SK-N-SH treated with all-trans-retinoic acid at 6 μM for 48 hours (cell line): ENCODE measurements around the gene VHLL.
A peak's percentile ranks its signal among the peaks of the same experiment; 100 is the strongest.

ENCODE experiments used
- ATAC-seq: fragments of 200-7000 bp; cut with Tn5 transposase; 3 replicates; pipeline ENCODE4 v1.9.1; 2020; ENCODE audit warnings: mild to moderate bottlenecking, moderate library complexity
- ARNTL ChIP-seq: fragments of 450-650 bp; formaldehyde crosslinking; IDR thresholded peaks from 2 replicates; pipeline ENCODE4 v1.5.0; 2020; ENCODE audit warnings: low read depth, mild to moderate bottlenecking, moderate library complexity, borderline replicate concordance
- BACH2 ChIP-seq: fragments of 250-450 bp; sonication (Bioruptor Pico); IDR thresholded peaks from 2 replicates; pipeline ENCODE4 v1.9.0; 2021; ENCODE audit warnings: mild to moderate bottlenecking, borderline replicate concordance
- CREB5 ChIP-seq: fragments of 250-450 bp; sonication (Bioruptor Pico); IDR thresholded peaks from 2 replicates; pipeline ENCODE4 v1.5.1; 2020; ENCODE audit warnings: low read depth, mild to moderate bottlenecking, moderate library complexity
- CSDC2 ChIP-seq: fragments of 250-450 bp; sonication (Bioruptor Pico); IDR thresholded peaks from 2 replicates; pipeline ENCODE4 v1.5.0; 2020; ENCODE audit warnings: mild to moderate bottlenecking, moderate library complexity
- ESRRG ChIP-seq: fragments of 250-450 bp; sonication (Bioruptor Pico); IDR thresholded peaks from 2 replicates; pipeline ENCODE4 v1.6.1; 2021; ENCODE audit warnings: mild to moderate bottlenecking
- ISL1 ChIP-seq: fragments of 250-450 bp; sonication (Bioruptor Pico); IDR thresholded peaks from 2 replicates; pipeline ENCODE4 v2.1.2; 2022; ENCODE audit warnings: mild to moderate bottlenecking, moderate library complexity
- POU6F1 ChIP-seq: fragments of 250-450 bp; sonication (Bioruptor Pico); IDR thresholded peaks from 2 replicates; pipeline ENCODE4 v1.8.0; 2021; ENCODE audit warnings: low read depth, mild to moderate bottlenecking, moderate library complexity, borderline replicate concordance
- RARB ChIP-seq: fragments of 250-450 bp; sonication (Bioruptor Pico); IDR thresholded peaks from 2 replicates; pipeline ENCODE4 v1.8.0; 2021; ENCODE audit warnings: mild to moderate bottlenecking, moderate library complexity
- SNAI2 ChIP-seq: fragments of 250-450 bp; sonication (Bioruptor Pico); IDR thresholded peaks from 2 replicates; pipeline ENCODE4 v1.5.0; 2020; ENCODE audit warnings: mild to moderate bottlenecking, moderate library complexity
- TCF4 ChIP-seq: fragments of 250-450 bp; sonication (Bioruptor Pico); IDR thresholded peaks from 2 replicates; pipeline ENCODE4 v1.8.0; 2021; ENCODE audit warnings: mild to moderate bottlenecking, moderate library complexity, borderline replicate concordance
- TOX ChIP-seq: fragments of 250-450 bp; sonication (Bioruptor Pico); IDR thresholded peaks from 2 replicates; pipeline ENCODE4 v1.8.0; 2021; ENCODE audit warnings: mild to moderate bottlenecking, moderate library complexity, borderline replicate concordance
- ZC3H10 ChIP-seq: fragments of 250-450 bp; sonication (Bioruptor Pico); IDR thresholded peaks from 2 replicates; pipeline ENCODE4 v1.5.1; 2021; ENCODE audit warnings: mild to moderate bottlenecking, moderate library complexity
- ZFP3 ChIP-seq: fragments of 250-450 bp; sonication (Bioruptor Pico); IDR thresholded peaks from 2 replicates; pipeline ENCODE4 v1.5.0; 2020; ENCODE audit warnings: mild to moderate bottlenecking, moderate library complexity
- ZFP30 ChIP-seq: fragments of 450-650 bp; formaldehyde crosslinking; IDR thresholded peaks from 2 replicates; pipeline ENCODE4 v1.5.0; 2022; ENCODE audit warnings: mild to moderate bottlenecking, moderate library complexity
- TF ChIP-seq, protein P1 (sequence below): fragments of 250-450 bp; sonication (Bioruptor Pico); IDR thresholded peaks from 2 replicates; pipeline ENCODE4 v1.5.0; 2020; ENCODE audit warnings: mild to moderate bottlenecking, moderate library complexity
- TF ChIP-seq, protein P2 (sequence below): fragments of 250-450 bp; sonication (Bioruptor Pico); IDR thresholded peaks from 2 replicates; pipeline ENCODE4 v1.8.0; 2020; ENCODE audit warnings: mild to moderate bottlenecking, moderate library complexity, borderline replicate concordance
- TF ChIP-seq, protein P3 (sequence below): fragments of 250-450 bp; sonication (Bioruptor Pico); IDR thresholded peaks from 2 replicates; pipeline ENCODE4 v1.5.1; 2021; ENCODE audit warnings: mild to moderate bottlenecking, moderate library complexity

The VHLL gene

GRCh38 chr1:156295391-156295947 is 3.6 kb downstream of the VHLL start, which contains the start of gene GLMP:
GLMP (minus strand) TSS chr1:156295679; CDS start chr1:156295645, 34 bp downstream.
- peak; percentile 57 for ATAC-seq
- TF ChIP-seq ZFP3 (CRISPR knock-in tag) (no peak), ZFP30 (CRISPR knock-in tag) (no peak)
- TF ChIP-seq, protein P1, sequence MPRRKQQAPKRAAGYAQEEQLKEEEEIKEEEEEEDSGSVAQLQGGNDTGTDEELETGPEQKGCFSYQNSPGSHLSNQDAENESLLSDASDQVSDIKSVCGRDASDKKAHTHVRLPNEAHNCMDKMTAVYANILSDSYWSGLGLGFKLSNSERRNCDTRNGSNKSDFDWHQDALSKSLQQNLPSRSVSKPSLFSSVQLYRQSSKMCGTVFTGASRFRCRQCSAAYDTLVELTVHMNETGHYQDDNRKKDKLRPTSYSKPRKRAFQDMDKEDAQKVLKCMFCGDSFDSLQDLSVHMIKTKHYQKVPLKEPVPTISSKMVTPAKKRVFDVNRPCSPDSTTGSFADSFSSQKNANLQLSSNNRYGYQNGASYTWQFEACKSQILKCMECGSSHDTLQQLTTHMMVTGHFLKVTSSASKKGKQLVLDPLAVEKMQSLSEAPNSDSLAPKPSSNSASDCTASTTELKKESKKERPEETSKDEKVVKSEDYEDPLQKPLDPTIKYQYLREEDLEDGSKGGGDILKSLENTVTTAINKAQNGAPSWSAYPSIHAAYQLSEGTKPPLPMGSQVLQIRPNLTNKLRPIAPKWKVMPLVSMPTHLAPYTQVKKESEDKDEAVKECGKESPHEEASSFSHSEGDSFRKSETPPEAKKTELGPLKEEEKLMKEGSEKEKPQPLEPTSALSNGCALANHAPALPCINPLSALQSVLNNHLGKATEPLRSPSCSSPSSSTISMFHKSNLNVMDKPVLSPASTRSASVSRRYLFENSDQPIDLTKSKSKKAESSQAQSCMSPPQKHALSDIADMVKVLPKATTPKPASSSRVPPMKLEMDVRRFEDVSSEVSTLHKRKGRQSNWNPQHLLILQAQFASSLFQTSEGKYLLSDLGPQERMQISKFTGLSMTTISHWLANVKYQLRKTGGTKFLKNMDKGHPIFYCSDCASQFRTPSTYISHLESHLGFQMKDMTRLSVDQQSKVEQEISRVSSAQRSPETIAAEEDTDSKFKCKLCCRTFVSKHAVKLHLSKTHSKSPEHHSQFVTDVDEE: no peak

- ATAC-seq: no peak
- TF ChIP-seq, protein P2, sequence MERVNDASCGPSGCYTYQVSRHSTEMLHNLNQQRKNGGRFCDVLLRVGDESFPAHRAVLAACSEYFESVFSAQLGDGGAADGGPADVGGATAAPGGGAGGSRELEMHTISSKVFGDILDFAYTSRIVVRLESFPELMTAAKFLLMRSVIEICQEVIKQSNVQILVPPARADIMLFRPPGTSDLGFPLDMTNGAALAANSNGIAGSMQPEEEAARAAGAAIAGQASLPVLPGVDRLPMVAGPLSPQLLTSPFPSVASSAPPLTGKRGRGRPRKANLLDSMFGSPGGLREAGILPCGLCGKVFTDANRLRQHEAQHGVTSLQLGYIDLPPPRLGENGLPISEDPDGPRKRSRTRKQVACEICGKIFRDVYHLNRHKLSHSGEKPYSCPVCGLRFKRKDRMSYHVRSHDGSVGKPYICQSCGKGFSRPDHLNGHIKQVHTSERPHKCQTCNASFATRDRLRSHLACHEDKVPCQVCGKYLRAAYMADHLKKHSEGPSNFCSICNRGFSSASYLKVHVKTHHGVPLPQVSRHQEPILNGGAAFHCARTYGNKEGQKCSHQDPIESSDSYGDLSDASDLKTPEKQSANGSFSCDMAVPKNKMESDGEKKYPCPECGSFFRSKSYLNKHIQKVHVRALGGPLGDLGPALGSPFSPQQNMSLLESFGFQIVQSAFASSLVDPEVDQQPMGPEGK (CRISPR knock-in tag): no peak
- TF ChIP-seq RARB (no peak), ZFP30 (CRISPR knock-in tag) (no peak), ISL1 (no peak), POU6F1 (CRISPR knock-in tag) (no peak), ZFP3 (CRISPR knock-in tag) (no peak), SNAI2 (no peak), TCF4 (CRISPR knock-in tag) (no peak), ARNTL (CRISPR knock-in tag) (no peak)
- TF ChIP-seq, protein P3, sequence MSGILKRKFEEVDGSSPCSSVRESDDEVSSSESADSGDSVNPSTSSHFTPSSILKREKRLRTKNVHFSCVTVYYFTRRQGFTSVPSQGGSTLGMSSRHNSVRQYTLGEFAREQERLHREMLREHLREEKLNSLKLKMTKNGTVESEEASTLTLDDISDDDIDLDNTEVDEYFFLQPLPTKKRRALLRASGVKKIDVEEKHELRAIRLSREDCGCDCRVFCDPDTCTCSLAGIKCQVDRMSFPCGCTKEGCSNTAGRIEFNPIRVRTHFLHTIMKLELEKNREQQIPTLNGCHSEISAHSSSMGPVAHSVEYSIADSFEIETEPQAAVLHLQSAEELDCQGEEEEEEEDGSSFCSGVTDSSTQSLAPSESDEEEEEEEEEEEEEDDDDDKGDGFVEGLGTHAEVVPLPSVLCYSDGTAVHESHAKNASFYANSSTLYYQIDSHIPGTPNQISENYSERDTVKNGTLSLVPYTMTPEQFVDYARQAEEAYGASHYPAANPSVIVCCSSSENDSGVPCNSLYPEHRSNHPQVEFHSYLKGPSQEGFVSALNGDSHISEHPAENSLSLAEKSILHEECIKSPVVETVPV: no peak
- TF ChIP-seq, protein P1: no peak
Observed at GRCh38 chr1:156293895-156294294, 5.2 kb downstream of the VHLL start.

DNA sequence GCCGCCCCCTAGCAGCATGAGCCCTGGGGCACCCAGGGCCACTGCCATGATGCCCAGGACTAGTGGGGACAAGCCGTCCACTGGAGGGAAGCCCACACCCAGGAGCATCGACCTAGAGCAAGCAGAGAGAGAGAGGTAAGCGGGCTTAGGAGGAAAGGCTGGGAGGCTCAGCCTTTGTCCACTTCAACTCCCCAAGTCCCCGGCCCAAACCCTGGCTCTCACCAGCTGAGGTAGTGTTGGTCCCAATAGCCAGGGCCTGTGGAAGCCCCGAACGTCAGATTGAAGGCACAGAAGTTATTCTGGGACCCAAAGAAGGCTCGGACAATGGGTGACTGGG is 6.0 kb downstream of the VHLL start:
- no peak for ATAC-seq
- TF ChIP-seq ESRRG: no peak
- TF ChIP-seq ARNTL (CRISPR knock-in tag): no peak
- no peak for TF ChIP-seq CSDC2
- no peak for TF ChIP-seq TCF4 (CRISPR knock-in tag)
- TF ChIP-seq TOX (CRISPR knock-in tag): no peak
- TF ChIP-seq SNAI2: no peak
- no peak for TF ChIP-seq ZC3H10 (CRISPR knock-in tag)
- no peak for TF ChIP-seq CREB5
- TF ChIP-seq POU6F1 (CRISPR knock-in tag): no peak
- TF ChIP-seq, protein P1: no peak
- TF ChIP-seq, protein P2 (CRISPR knock-in tag): no peak
- TF ChIP-seq BACH2 (CRISPR knock-in tag): no peak
